Prostate gland (tissue), 2 donors: ENCODE measurements around the gene PGGHG.

Source experiments
- CTCF ChIP-seq, 4 experiments: fragments of 200-600 bp in 2 of 4; fragments of 450-650 bp in 2 of 4; sonication (generic) in 2 of 4; IDR thresholded peaks; 1 replicate in 3 of 4; 2 replicates in 1 of 4; pipeline ENCODE4 v1.5.1; 2016 to 2019; ENCODE audit warnings: antibody characterized with exemption in 4 of 4, mild to moderate bottlenecking in 2 of 4, moderate library complexity in 2 of 4
- POLR2AphosphoS5 ChIP-seq: sonication (generic); formaldehyde crosslinking; IDR thresholded peaks from one replicate; pipeline ENCODE4 v1.6.1; 2017; ENCODE audit warnings: antibody characterized with exemption

DNA sequence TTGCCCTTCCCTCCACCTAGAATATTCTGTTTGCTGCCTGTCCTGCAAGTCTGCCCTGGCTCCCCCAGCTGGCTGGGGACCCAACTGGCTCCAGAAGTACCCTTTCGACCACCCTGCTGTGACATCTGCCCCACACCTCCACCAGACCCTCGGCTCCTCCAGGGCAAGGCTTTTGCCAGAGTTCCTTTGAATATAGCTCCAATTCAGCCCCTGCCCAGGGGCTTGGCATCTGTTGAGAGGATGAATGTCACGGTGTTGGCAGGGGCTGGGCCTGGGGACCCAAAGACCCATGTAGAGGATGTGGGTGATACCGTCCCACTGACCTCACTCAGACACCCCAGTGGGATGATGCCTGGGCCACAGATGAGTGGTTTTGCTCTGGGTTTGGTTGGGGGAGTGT is 6.8 kb upstream of the PGGHG start:
- TF ChIP-seq CTCF (IDR thresholded peaks at IDR 0.05) (no peak), POLR2AphosphoS5 (no peak)
